Esophagus muscularis mucosa (tissue), 4 donors: ENCODE results near the gene PLS1. TPM values are rescaled to one million over a fixed set of nuclear protein-coding genes. Genes with fewer than 3 reads are reported as not detected.

Source experiments
- DNase-seq: peaks from one replicate; pipeline ENCODE4 v3.0.0-alpha.2; 2017; ENCODE audit errors: extremely low spot score
- H3K27ac ChIP-seq, 4 donors: fragments of 200-600 bp; sonication (generic); replicated peaks in 1 of 4; 1 replicate in 3 of 4; 2 replicates in 1 of 4; pipeline ENCODE4 v1.5.1; 2016 to 2019; ENCODE audit warnings: mild to moderate bottlenecking in 1 of 4
- H3K27me3 ChIP-seq, 4 donors: fragments of 200-600 bp; sonication (generic); one replicate each; pipeline versions ENCODE4 v1.5.1 to v1.6.0; 2016 to 2019
- H3K36me3 ChIP-seq, 4 donors: fragments of 200-600 bp; sonication (generic); one replicate each; pipeline ENCODE4 v1.5.1; 2016 to 2019
- H3K4me1 ChIP-seq, 4 donors: fragments of 200-600 bp; sonication (generic); one replicate each; pipeline ENCODE4 v1.5.1; 2016 to 2019
- H3K4me3 ChIP-seq, 4 donors: fragments of 200-600 bp; sonication (generic); 1 replicate in 2 of 4; 2 replicates in 2 of 4; pipeline ENCODE4 v1.5.1; 2016 to 2019; ENCODE audit warnings: mild to moderate bottlenecking in 4 of 4, moderate library complexity in 1 of 4
- H3K9me3 ChIP-seq, 4 donors: fragments of 200-600 bp; sonication (generic); 1 replicate in 3 of 4; 2 replicates in 1 of 4; pipeline ENCODE4 v1.5.1; 2016 to 2019
- EP300 ChIP-seq: sonication (generic); formaldehyde crosslinking; IDR thresholded peaks from one replicate; pipeline ENCODE4 v1.6.1; 2017; ENCODE audit warnings: antibody characterized with exemption
- POLR2A ChIP-seq: fragments of 450-650 bp; IDR thresholded peaks from one replicate; pipeline ENCODE4 v1.6.1; 2017; ENCODE audit warnings: antibody characterized with exemption, moderate library complexity, mild to moderate bottlenecking, low read depth
- POLR2AphosphoS5 ChIP-seq, 2 donors: sonication (generic); formaldehyde crosslinking; IDR thresholded peaks; one replicate each; pipeline ENCODE4 v1.6.1; 2017; ENCODE audit warnings: antibody characterized with exemption in 2 of 2
- WGBS: methylation state at CpG from one replicate; pipeline ENCODE4 v1.1.5; 2018; 5-methylcytosine and 5-hydroxymethylcytosine counted together
- intact Hi-C: fragments of 100-400 bp; cut with DNase I; formaldehyde crosslinking; loops from one replicate; pipeline ENCODE4 v1.15.1; 2023
- total RNA-seq, 4 donors: library from RNA; depleted of rRNA; stranded (reverse); fragments of >200 nt; gene quantifications; one replicate each; pipeline versions ENCODE4 v1.1.0 to v1.2.1, GENCODE V29; 2016
- TF ChIP-seq, protein P1 (sequence below), 3 experiments: fragments of 200-600 bp in 2 of 3; fragments of 450-650 bp in 1 of 3; sonication (generic) in 2 of 3; IDR thresholded peaks; one replicate each; pipeline ENCODE4 v1.5.1; 2017 to 2019; ENCODE audit warnings: antibody characterized with exemption in 3 of 3, mild to moderate bottlenecking in 2 of 3, moderate library complexity in 1 of 3

The PLS1 gene
- total RNA-seq, 4 donors from 2014 or later = 1.2 to 2.0 (median 1.5) TPM

DNA sequence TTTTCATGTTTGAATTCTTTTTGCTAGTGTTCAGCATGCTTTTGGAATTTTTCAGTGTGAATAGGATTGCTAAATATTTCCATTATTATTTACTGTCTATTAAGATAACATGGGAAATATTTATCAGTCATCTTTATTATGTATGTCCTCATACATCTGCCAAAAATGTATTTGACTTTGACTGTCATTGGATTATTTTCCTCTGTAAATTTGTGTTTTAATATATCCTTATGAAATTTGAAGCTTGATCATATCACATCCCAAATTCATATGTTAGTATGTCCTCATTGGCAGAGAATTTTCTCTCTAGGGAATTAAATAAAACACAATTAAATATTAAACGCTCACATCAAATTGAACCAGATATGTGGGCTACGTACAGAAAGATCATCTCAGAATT lies 95.3 kb downstream of the PLS1 start:
- H3K27me3 ChIP-seq = no peaks in the 10 kb centered on the region
- H3K4me1 ChIP-seq = peaks cover 0 to 13% (median 9%) of the 10 kb centered on the region in 4 donors
- no peaks in the 10 kb centered on the region for H3K9me3 ChIP-seq
- H3K27ac ChIP-seq = no peak overlapping the region
- TF ChIP-seq EP300 (no peak), POLR2AphosphoS5 (IDR thresholded peaks at IDR 0.05) (no peak), POLR2A (no peak)
- TF ChIP-seq, protein P1, sequence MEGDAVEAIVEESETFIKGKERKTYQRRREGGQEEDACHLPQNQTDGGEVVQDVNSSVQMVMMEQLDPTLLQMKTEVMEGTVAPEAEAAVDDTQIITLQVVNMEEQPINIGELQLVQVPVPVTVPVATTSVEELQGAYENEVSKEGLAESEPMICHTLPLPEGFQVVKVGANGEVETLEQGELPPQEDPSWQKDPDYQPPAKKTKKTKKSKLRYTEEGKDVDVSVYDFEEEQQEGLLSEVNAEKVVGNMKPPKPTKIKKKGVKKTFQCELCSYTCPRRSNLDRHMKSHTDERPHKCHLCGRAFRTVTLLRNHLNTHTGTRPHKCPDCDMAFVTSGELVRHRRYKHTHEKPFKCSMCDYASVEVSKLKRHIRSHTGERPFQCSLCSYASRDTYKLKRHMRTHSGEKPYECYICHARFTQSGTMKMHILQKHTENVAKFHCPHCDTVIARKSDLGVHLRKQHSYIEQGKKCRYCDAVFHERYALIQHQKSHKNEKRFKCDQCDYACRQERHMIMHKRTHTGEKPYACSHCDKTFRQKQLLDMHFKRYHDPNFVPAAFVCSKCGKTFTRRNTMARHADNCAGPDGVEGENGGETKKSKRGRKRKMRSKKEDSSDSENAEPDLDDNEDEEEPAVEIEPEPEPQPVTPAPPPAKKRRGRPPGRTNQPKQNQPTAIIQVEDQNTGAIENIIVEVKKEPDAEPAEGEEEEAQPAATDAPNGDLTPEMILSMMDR (IDR thresholded peaks at IDR 0.05) = no peak
- no peak for DNase-seq
- H3K4me3 ChIP-seq = no peak overlapping the region
- 83% methylated on average over 2 of the region's 2 CpGs for WGBS
- no peaks in the 10 kb centered on the region for H3K36me3 ChIP-seq
- intact Hi-C loops = no loop called here

- H3K4me1 ChIP-seq = peaks cover 0 to 13% (median 9%) of the 10 kb centered on the region in 4 donors
- H3K4me3 ChIP-seq = no peak overlapping the region
- DNase-seq = no peak
- no peaks in the 10 kb centered on the region for H3K9me3 ChIP-seq
- WGBS = 78% methylated on average over 7 of the region's 7 CpGs
- no peaks in the 10 kb centered on the region for H3K36me3 ChIP-seq
- H3K27me3 ChIP-seq = no peaks in the 10 kb centered on the region
- intact Hi-C loops = no loop called here
- no peak overlapping the region for H3K27ac ChIP-seq
- TF ChIP-seq, protein P1 (IDR thresholded peaks at IDR 0.05) = no peak
These were observed 97.1 kb downstream of the PLS1 start for GRCh38 chr3:142693136-142693853.

DNA sequence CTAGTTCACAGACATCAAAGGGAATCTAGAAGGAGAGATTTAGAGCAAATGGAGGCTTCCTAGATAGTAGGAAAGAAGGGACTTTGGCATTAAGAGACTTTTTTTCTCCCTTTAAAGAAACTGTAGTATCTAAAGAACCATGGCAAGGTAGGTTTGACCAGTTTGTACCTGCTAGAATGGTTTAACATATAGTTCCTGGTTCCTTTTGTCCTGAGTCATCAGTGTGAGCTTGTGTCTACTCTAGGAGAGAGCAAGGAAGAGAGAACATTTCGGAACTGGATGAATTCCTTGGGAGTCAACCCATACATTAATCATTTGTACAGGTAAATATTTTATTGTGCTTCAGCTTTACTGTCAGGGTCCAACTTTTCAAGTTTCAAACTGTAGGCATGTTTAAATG lies 98.0 kb downstream of the PLS1 start:
- Histone ChIP-seq H3K36me3 (no peaks in the 10 kb centered on the region), H3K27ac (no peak overlapping the region), H3K4me3 (no peak overlapping the region), H3K4me1 (peaks cover 0 to 13% (median 9%) of the 10 kb centered on the region in 4 donors), H3K27me3 (no peaks in the 10 kb centered on the region), H3K9me3 (no peaks in the 10 kb centered on the region)
- no peak for DNase-seq
- 85% methylated on average over 1 of the region's 1 CpG for WGBS
- intact Hi-C loops = no loop called here
- no peak for TF ChIP-seq POLR2AphosphoS5 (IDR thresholded peaks at IDR 0.05)
- TF ChIP-seq POLR2A = no peak
- TF ChIP-seq, protein P1 (IDR thresholded peaks at IDR 0.05) = no peak
- no peak for TF ChIP-seq EP300

DNA sequence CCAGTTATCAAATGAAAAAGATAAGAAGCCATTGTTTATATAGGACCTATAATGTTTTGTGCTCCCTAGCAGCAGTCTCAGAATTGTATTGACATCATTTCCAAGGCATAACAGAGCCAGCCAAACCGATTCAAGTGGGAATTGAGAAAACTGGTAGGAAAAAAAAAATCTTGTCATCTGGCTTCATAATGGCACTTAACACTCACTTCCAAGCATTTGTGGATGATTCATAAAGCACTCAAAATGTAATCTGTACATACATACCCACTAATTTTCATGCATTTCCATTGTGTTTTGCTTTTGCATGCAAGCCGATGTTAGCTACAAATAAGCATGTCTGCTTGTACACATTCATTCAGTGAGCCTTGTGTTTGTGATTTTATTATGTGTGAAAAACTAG lies 109.0 kb downstream of the PLS1 start:
- Histone ChIP-seq H3K27ac (no peak overlapping the region), H3K36me3 (no peaks in the 10 kb centered on the region), H3K27me3 (no peaks in the 10 kb centered on the region), H3K4me3 (no peak overlapping the region), H3K4me1 (peaks cover 0 to 24% (median 8%) of the 10 kb centered on the region in 4 donors), H3K9me3 (no peaks in the 10 kb centered on the region)
- DNase-seq = no peak
- no peak for TF ChIP-seq POLR2AphosphoS5 (IDR thresholded peaks at IDR 0.05)
- no peak for TF ChIP-seq EP300
- TF ChIP-seq POLR2A = no peak
- TF ChIP-seq, protein P1 (IDR thresholded peaks at IDR 0.05) = no peak
- intact Hi-C loops = no loop called here
- 63% methylated on average over 2 of the region's 2 CpGs for WGBS
